GM19240 (cell line): ENCODE measurements around the gene OR52E4.

Experiments
- DNase-seq: peaks from one replicate; pipeline ENCODE4 v3.0.0; 2011; ENCODE audit warnings: low spot score; ENCODE audit not compliant: insufficient read length

The OR52E4 gene

GRCh38 chr11:5880329-5880728, at the start of gene OR52E4:
Gene OR52E4, plus strand, starts transcription at chr11:5880629. Its CDS starts 3,664 bp downstream, at chr11:5884293.
- DNase-seq, result no peak

- no peak for DNase-seq
Observed at GRCh38 chr11:5831196-5831829, 49.1 kb upstream of the OR52E4 start.

GRCh38 chr11:5833446-5833845, 47.0 kb upstream of the OR52E4 start:
- no peak for DNase-seq

GRCh38 chr11:5837695-5838094, 42.7 kb upstream of the OR52E4 start:
- DNase-seq, result no peak

- no peak for DNase-seq
Observed at GRCh38 chr11:5841797-5842196, 38.6 kb upstream of the OR52E4 start, which contains the start of gene OR52E6. Gene OR52E6, minus strand, starts transcription at chr11:5841897. Its CDS starts 0 bp downstream, at chr11:5841897.

GRCh38 chr11:5846701-5847100, 33.7 kb upstream of the OR52E4 start:
- no peak for DNase-seq

GRCh38 chr11:5847711-5848110, 32.7 kb upstream of the OR52E4 start:
- DNase-seq, result no peak

GRCh38 chr11:5851002-5851401, 29.4 kb upstream of the OR52E4 start:
- no peak for DNase-seq

- no peak for DNase-seq
Observed at GRCh38 chr11:5857590-5857989, 22.8 kb upstream of the OR52E4 start, which contains the start of gene OR52E8. Gene OR52E8, minus strand, starts transcription at chr11:5857690. Its CDS starts 0 bp downstream, at chr11:5857690.

- DNase-seq, result no peak
Observed at GRCh38 chr11:5865826-5866225, 14.6 kb upstream of the OR52E4 start.

- no peak for DNase-seq
Observed at GRCh38 chr11:5878564-5878963, 1.9 kb upstream of the OR52E4 start.

GRCh38 chr11:5881756-5882155, 1.3 kb downstream of the OR52E4 start:
- DNase-seq, result no peak

GRCh38 chr11:5887172-5887571, 6.7 kb downstream of the OR52E4 start:
- no peak for DNase-seq

GRCh38 chr11:5887661-5888060, 7.2 kb downstream of the OR52E4 start:
- no peak for DNase-seq

- no peak for DNase-seq
Observed at GRCh38 chr11:5891216-5891800, 10.9 kb downstream of the OR52E4 start.

GRCh38 chr11:5892908-5893307, 12.5 kb downstream of the OR52E4 start, which contains the start of gene OR52E5:
Gene OR52E5, plus strand, starts transcription at chr11:5893208. Its CDS starts 7,569 bp downstream, at chr11:5900777.
- no peak for DNase-seq

- DNase-seq, result no peak
Observed at GRCh38 chr11:5899534-5899933, 19.1 kb downstream of the OR52E4 start.

- DNase-seq, result no peak
Observed at GRCh38 chr11:5910540-5910939, 30.1 kb downstream of the OR52E4 start.

GRCh38 chr11:5922749-5923426, 42.5 kb downstream of the OR52E4 start:
- DNase-seq, result no peak

GRCh38 chr11:5923427-5923776, 43.0 kb downstream of the OR52E4 start:
- DNase-seq, result no peak

GRCh38 chr11:5923794-5924193, 43.4 kb downstream of the OR52E4 start:
- DNase-seq, result no peak

- DNase-seq, result no peak
Observed at GRCh38 chr11:5928271-5928670, 47.8 kb downstream of the OR52E4 start.

- DNase-seq, result no peak
Observed at GRCh38 chr11:5928811-5929210, 48.4 kb downstream of the OR52E4 start.
